ENCODE results near the gene CCND1. TPM values are rescaled to one million over a fixed set of nuclear protein-coding genes. Genes with fewer than 3 reads are reported as not detected.
A peak's percentile ranks its signal among the peaks of the same experiment; 100 is the strongest.

Gene CCND1
- total RNA-seq, 2 experiments from 2014 or later = 0.44 TPM; not detected in 1

DNA sequence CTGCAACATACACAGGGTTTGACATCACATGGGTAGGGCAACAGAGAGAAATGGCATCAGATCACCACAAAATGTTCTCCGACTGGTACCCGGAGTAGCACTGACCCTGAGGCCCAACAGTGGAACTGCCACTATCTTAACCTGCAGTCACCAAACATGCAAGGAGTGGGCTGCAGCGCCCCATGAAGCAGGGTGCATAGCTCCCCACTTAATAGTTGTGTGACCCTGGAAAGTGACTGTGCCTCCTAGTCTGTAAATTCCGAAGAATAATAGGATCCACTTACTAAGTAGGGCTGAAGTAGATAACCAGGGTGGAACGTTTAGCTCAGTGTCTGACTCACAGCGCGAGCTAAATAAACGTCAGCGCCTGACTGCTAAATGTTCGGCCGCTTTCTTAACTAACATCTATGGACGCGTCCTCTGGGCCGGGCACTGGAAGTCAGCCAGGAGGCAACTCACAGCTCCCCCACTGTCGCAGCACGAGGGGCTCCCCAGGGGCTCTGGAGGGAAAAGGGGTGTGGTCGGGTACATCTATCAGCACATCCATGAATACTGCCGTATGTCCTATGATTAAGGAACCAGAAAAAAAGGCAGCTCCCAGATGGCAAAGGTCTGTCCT lies 33.4 kb downstream of the CCND1 start:
- Histone ChIP-seq H3K4me3 (ENCODE audit: low read depth, low read length, poor library complexity, severe bottlenecking) (peak overlapping the region; percentile 98), H3K9me3 (ENCODE audit: low read length) (no peaks in the 10 kb centered on the region), H3K36me3 (ENCODE audit: insufficient read depth, low read length) (peaks cover 37% of the 10 kb centered on the region), H3K4me2 (ENCODE audit: low read length) (peak overlapping the region; percentile 88), H3K79me2 (ENCODE audit: insufficient read depth, low read depth, low read length) (peaks cover 21% of the 10 kb centered on the region), H3K9me2 (ENCODE audit: insufficient read depth, low read length) (no peaks in the 10 kb centered on the region), H3K27ac (ENCODE audit: low read depth, low read length, poor library complexity, severe bottlenecking) (no peak overlapping the region), H3K4me1 (ENCODE audit: insufficient read depth, low read length, poor library complexity, severe bottlenecking) (peaks cover 14% of the 10 kb centered on the region), H4K20me1 (ENCODE audit: insufficient read depth, low read length) (peaks cover 4% of the 10 kb centered on the region; the same call in 1 of the 2 replicates), H2AFZ (ENCODE audit: low read length) (peak overlapping the region; percentile 58; the same call in 1 of the 2 replicates)
- no peak for TF ChIP-seq EZH2phosphoT487 (IDR thresholded peaks at IDR 0.05; ENCODE audit: borderline replicate concordance, low read depth, low read length)
- TF ChIP-seq, protein P1, sequence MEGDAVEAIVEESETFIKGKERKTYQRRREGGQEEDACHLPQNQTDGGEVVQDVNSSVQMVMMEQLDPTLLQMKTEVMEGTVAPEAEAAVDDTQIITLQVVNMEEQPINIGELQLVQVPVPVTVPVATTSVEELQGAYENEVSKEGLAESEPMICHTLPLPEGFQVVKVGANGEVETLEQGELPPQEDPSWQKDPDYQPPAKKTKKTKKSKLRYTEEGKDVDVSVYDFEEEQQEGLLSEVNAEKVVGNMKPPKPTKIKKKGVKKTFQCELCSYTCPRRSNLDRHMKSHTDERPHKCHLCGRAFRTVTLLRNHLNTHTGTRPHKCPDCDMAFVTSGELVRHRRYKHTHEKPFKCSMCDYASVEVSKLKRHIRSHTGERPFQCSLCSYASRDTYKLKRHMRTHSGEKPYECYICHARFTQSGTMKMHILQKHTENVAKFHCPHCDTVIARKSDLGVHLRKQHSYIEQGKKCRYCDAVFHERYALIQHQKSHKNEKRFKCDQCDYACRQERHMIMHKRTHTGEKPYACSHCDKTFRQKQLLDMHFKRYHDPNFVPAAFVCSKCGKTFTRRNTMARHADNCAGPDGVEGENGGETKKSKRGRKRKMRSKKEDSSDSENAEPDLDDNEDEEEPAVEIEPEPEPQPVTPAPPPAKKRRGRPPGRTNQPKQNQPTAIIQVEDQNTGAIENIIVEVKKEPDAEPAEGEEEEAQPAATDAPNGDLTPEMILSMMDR (conservative IDR thresholded peaks at IDR 0.05; ENCODE audit: low read length) = no peak
- DNase-seq (ENCODE audit: low spot score) = peak; percentile 12
- ChIA-PET CTCF (ENCODE audit: unreplicated experiment) (no interaction called here), POLR2A (no interaction called here)
- intact Hi-C loops (cut with micrococcal nuclease; ENCODE audit: unreplicated experiment) = no loop called here
- TSS peak; percentile 41 for BruUV-seq (replicated peaks)

DNA sequence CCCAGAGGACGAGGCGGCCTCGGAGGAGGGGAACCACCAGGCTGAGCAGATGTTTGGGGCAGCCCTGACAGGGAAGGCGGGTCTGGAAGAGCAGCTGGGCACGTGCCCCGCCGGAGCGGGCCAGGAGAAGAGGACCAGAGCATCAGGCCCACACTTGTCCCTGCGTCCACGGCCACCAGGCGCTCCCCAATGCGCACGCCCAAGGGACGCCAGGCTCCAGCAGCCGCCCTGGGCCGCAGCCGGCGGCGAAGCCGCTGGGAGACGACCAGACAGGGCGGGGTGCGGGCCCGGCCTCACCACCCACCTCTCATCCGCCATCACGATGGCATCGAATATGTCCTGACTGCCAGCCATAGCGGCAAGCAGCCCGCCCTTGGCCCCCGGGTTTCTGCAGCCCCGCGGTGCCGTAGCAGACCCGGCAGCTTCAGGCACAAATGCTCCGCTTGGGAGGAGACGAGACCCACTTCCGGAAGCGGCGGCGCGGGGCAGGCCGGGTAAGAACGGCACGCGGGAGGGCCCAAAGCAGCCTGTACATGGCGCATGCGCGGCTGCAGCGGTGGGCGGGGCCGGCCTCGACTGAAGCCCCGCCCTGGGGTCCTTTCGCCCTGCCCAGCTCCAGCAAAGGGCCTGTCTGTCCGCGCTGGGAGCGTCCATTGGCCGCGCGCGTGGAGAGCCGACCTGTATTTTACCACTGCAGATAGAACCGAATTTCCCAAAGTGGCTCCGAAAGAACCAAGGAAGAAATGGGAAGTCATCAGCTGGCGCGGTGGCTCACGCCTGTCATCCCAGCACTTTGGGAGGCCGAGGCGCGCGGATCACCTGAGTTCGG lies 34.1 kb downstream of the CCND1 start, which contains the start of gene LTO1:
TSS of gene LTO1 (minus strand) at position 468 of the 829 bp plus-strand sequence. CDS start at position 354, 114 bp downstream.
- Histone ChIP-seq H3K27ac (ENCODE audit: low read depth, low read length, poor library complexity, severe bottlenecking) (peak within 1 kb of the TSS; percentile 28), H3K4me2 (ENCODE audit: low read length) (peak within 1 kb of the TSS; percentile 88), H3K9me3 (ENCODE audit: low read length) (no peaks in the 10 kb centered on the region), H3K36me3 (ENCODE audit: insufficient read depth, low read length) (peaks cover 30% of the 10 kb centered on the region), H2AFZ (ENCODE audit: low read length) (peak within 1 kb of the TSS; percentile 58), H3K4me3 (ENCODE audit: low read depth, low read length, poor library complexity, severe bottlenecking) (peak within 1 kb of the TSS; percentile 98), H3K9me2 (ENCODE audit: insufficient read depth, low read length) (no peaks in the 10 kb centered on the region), H3K79me2 (ENCODE audit: insufficient read depth, low read depth, low read length) (peaks cover 21% of the 10 kb centered on the region), H4K20me1 (ENCODE audit: insufficient read depth, low read length) (peaks cover 4% of the 10 kb centered on the region; the same call in 1 of the 2 replicates), H3K4me1 (ENCODE audit: insufficient read depth, low read length, poor library complexity, severe bottlenecking) (peaks cover 14% of the 10 kb centered on the region)
- DNase-seq (ENCODE audit: low spot score) = peak; percentile 93
- ChIA-PET POLR2A (interaction anchor here (0.7 kb wide), 1 partner anchor 567 kb away, joined by 3 read pairs; no protein-coding TSS in a partner anchor), CTCF (ENCODE audit: unreplicated experiment) (no interaction called here)
- intact Hi-C loops (cut with micrococcal nuclease; ENCODE audit: unreplicated experiment) = no loop called here
- TF ChIP-seq, protein P1 (conservative IDR thresholded peaks at IDR 0.05; ENCODE audit: low read length) = no peak
- TF ChIP-seq EZH2phosphoT487 (IDR thresholded peaks at IDR 0.05; ENCODE audit: borderline replicate concordance, low read depth, low read length) = no peak
- no TSS peak for BruUV-seq (replicated peaks)

Data from OCI-LY7 (cell line).